Activated T-cell treated with anti-CD3 and anti-CD28 coated beads, Interleukin-2, amount 50 U/mL, for 72 hours (primary cell): Measurements from ENCODE around the gene ARMC2. TPM values are rescaled to one million over a fixed set of nuclear protein-coding genes. Genes with fewer than 3 reads are reported as not detected.

ENCODE experiments used
- ATAC-seq, 2 donors: fragments of 150-1000 bp; cut with Tn5 transposase; replicated peaks in 1 of 2; 2 replicates each; pipeline ENCODE4 v1.10.0; 2021; ENCODE audit warnings: moderate library complexity in 2 of 2, mild to moderate bottlenecking in 1 of 2
- DNase-seq, 2 donors: peaks; one replicate each; pipeline ENCODE4 v3.0.0; 2021 to 2022; ENCODE audit warnings: mixed read lengths in 1 of 2
- H3K27ac Mint-ChIP-seq: one replicate; pipeline ENCODE4 v1.8.0; 2022; ENCODE audit warnings: mild to moderate bottlenecking, moderate library complexity, mixed read lengths
- H3K27me3 Mint-ChIP-seq: one replicate; pipeline ENCODE4 v1.8.0; 2022; ENCODE audit warnings: low read depth, mixed read lengths
- H3K36me3 Mint-ChIP-seq, 2 donors: one replicate each; pipeline ENCODE4 v1.8.0; 2022; ENCODE audit warnings: mixed read lengths in 2 of 2, mild to moderate bottlenecking in 1 of 2; ENCODE audit not compliant: insufficient read depth in 2 of 2
- H3K4me1 Mint-ChIP-seq: one replicate; pipeline ENCODE4 v1.8.0; 2022; ENCODE audit warnings: low read depth, mixed read lengths
- H3K4me3 Mint-ChIP-seq, 2 donors: one replicate each; pipeline ENCODE4 v1.8.0; 2022; ENCODE audit warnings: mild to moderate bottlenecking in 2 of 2, mixed read lengths in 2 of 2, moderate library complexity in 2 of 2
- H3K9me3 Mint-ChIP-seq, 2 donors: one replicate each; pipeline ENCODE4 v1.8.0; 2022; ENCODE audit warnings: mixed read lengths in 2 of 2
- total RNA-seq, 2 donors: library from RNA; stranded (reverse); gene quantifications; one replicate each; pipeline ENCODE4 v1.2.3, GENCODE V29; 2022

Gene ARMC2
- total RNA-seq, 2 donors from 2014 or later = 2.2 to 2.9 TPM

GRCh38 chr6:109015176-109015575, 167.0 kb downstream of the ARMC2 start:
- peaks cover 0 to under 1% of the 10 kb centered on the region in 2 donors for H3K36me3 Mint-ChIP-seq
- H3K4me3 Mint-ChIP-seq = peak overlapping the region in 1 of 2 donors; percentile 38
- H3K27ac Mint-ChIP-seq = no peak overlapping the region
- no peaks in the 10 kb centered on the region for H3K9me3 Mint-ChIP-seq
- H3K27me3 Mint-ChIP-seq = no peaks in the 10 kb centered on the region
- ATAC-seq (peak; percentile 22 to 37), DNase-seq (no peak)
- H3K4me1 Mint-ChIP-seq = peaks cover 61% of the 10 kb centered on the region

- H3K27ac Mint-ChIP-seq = no peak overlapping the region
- no peaks in the 10 kb centered on the region for H3K27me3 Mint-ChIP-seq
- H3K36me3 Mint-ChIP-seq = no peaks in the 10 kb centered on the region
- H3K4me1 Mint-ChIP-seq = peaks cover 43% of the 10 kb centered on the region
- DNase-seq = no peak
- H3K4me3 Mint-ChIP-seq = no peak overlapping the region
- H3K9me3 Mint-ChIP-seq = no peaks in the 10 kb centered on the region
- ATAC-seq = no peak
These were observed 171.7 kb downstream of the ARMC2 start for GRCh38 chr6:109019911-109020310.

- H3K4me1 Mint-ChIP-seq = peaks cover 48% of the 10 kb centered on the region
- no peak for DNase-seq
- H3K36me3 Mint-ChIP-seq = no peaks in the 10 kb centered on the region
- H3K27me3 Mint-ChIP-seq = no peaks in the 10 kb centered on the region
- ATAC-seq = no peak
- H3K9me3 Mint-ChIP-seq = no peaks in the 10 kb centered on the region
- no peak overlapping the region for H3K27ac Mint-ChIP-seq
- no peak overlapping the region for H3K4me3 Mint-ChIP-seq
These were observed 173.6 kb downstream of the ARMC2 start for GRCh38 chr6:109021870-109022269.

DNA sequence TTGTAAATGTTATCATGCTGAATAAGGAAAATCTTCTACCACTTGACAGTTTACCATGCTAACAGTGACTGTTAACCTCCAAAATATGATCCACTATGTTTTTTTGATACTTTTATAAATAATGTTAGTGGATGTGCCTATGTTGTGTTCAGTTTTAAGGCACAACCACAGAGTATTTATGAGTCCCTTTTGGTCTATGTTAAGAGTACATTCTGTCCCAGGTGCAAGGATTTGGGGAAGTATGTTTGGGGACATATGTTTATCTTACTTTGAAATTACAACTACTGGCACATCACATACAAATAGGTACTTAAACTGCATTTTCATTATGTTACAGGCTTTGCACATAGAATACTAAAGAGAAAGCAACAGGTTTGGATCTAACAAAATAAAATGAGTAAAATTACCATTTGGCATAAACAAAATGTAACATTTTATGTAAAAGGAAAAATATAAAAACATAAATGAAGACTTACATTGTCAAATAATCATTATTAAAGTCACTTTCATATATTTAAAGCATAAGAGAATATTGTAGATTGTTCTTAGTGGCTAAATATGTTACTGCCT, 175.2 kb downstream of the ARMC2 start:
- Mint-ChIP-seq H3K27me3 (no peaks in the 10 kb centered on the region), H3K4me1 (peaks cover 48% of the 10 kb centered on the region), H3K36me3 (no peaks in the 10 kb centered on the region), H3K4me3 (no peak overlapping the region), H3K9me3 (no peaks in the 10 kb centered on the region), H3K27ac (no peak overlapping the region)
- ATAC-seq (no peak), DNase-seq (no peak)

Other genes starting within 250 kb of the ARMC2 start
- gene SESN1, start 246.4 kb downstream of the ARMC2 start, total RNA-seq = 10 to 100 TPM; 16.2 to 25.7 TPM
- gene CEP57L1, start 247.1 kb downstream of the ARMC2 start, total RNA-seq = 10 to 100 TPM; 21.8 to 22.3 TPM